Stimulated activated CD4-positive, alpha-beta T cell treated with anti-CD3 and anti-CD28 coated beads, Interleukin-15, amount 100 ng/mL, for 1 hour (primary cell): ENCODE results near the gene CD82.

ENCODE experiments used
- DNase-seq, 2 donors: peaks; one replicate each; pipeline ENCODE4 v3.0.0-alpha.2; 2020; ENCODE audit warnings: low read depth in 1 of 2, low spot score in 1 of 2

The CD82 gene

DNA sequence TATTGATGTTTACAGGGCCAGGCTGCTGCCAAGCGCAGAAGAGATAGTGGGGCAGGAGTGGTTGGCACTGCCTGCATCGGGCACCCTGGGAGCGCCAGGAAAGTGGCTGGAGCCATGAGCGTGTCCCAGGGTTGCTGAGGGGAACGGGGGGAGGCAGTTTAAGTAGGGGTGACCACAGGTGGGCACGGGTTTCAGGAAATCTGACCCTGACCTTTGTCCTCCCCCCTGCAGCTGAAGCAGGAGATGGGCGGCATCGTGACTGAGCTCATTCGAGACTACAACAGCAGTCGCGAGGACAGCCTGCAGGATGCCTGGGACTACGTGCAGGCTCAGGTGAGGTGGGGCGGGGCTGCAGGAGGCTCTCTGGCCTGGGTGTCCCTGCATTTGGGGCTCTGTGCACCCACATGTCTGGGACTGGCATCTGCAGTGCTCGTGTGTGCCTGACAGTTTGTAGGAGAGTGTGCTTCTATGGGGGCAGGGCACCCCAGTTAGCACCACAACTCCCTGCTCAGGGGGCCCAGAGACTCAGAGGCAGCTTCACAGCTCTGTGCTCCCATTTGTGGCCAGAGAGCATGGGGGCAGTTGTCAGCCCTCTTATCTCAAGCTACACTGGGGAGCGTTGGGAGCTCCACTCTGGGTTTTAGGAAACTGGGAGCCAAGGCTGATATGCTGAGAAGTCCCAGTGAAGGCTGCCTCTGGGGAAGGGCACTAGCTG lies 49.7 kb downstream of the CD82 start:
- no peak for DNase-seq

DNA sequence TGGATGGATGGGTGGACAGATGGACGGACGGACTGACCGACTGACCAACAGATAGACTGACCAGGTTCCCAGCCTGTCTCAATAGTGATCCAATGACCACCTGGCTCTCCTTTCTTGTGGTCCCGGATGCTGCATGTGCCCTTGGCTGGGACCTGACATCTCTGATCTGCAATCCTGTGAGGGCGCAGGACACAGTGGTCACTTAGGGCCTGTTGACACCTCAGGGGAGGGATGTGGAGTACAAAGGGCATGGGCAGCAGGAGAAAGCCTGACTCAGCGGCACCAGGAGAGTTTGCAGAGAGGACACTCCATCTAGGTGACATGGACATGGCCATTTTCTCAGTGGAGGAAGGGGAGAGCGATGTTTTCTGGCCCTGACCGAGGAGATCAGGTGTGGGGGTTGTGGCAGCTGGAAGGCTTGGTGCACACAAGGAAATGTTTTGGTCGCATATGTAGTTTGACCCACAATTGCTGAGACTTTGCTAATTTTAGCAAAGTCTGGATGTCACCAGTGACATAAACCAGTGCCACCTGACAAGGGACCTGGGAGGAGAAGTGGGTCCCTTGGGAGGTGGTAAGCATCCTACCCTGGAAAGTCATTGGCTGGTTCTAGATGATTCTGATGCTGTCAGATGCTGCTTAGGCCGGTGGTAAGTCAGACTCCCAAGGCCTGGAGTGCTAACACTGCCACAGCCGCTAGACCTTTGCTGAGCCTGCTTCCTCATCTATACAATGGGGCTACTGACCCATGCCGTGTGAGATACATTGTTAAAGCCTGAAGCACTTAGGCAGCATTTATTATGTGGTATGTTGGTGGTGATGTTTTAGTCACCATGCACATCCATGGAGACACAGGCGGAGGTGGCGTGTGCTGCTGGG lies 50.7 kb downstream of the CD82 start:
- DNase-seq = no peak

DNA sequence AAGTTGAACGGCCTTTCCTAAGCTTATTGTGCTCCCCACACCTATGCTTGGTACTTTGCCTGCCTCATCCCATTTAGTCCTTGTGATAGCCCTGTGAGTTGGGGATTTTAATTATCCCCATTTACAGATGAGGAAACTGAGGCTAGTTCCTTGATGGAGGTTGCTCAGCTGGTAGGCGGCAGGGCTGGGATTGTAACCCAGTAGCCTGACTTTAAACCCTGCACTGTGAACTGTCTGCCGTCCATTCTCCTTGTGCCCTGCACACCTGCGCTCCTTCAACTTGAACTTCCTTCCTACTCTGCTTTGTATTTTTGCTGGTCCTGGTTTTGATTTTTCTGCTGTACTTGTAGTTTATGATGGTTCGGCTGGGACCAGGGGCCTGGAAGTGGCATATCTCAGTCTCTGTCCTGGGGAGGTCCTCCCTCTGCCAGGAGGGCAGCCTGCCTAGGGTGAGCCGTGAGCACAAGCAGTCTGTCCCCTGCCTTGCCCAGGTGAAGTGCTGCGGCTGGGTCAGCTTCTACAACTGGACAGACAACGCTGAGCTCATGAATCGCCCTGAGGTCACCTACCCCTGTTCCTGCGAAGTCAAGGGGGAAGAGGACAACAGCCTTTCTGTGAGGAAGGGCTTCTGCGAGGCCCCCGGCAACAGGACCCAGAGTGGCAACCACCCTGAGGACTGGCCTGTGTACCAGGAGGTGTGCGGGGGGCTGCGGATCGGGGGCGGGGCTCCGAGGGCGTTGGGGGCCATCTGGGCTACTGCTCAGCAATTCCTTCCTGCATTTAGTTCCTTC lies 52.4 kb downstream of the CD82 start:
- DNase-seq = no peak

DNA sequence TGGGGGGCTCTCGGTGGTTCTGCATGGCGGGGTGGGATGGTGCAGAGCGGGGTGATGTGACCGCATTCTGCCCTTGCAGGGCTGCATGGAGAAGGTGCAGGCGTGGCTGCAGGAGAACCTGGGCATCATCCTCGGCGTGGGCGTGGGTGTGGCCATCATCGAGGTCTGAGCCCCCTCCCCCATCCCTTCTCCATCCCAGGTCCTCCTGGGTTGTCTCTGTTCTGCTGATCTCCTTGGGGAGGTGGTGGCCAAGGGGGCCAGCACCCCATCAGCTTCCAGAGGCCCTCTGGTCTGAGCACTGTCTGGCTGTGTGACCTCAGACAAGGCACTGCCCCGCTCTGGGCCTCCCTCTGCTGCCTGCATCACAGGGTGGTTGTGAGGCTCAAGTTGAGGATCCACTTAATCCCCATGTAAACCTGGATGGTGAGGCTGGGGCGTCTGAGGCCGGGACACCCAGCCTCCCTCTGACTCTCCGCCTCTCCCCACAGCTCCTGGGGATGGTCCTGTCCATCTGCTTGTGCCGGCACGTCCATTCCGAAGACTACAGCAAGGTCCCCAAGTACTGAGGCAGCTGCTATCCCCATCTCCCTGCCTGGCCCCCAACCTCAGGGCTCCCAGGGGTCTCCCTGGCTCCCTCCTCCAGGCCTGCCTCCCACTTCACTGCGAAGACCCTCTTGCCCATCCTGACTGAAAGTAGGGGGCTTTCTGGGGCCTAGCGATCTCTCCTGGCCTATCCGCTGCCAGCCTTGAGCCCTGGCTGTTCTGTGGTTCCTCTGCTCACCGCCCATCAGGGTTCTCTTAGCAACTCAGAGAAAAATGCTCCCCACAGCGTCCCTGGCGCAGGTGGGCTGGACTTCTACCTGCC lies 53.3 kb downstream of the CD82 start:
- no peak for DNase-seq

DNA sequence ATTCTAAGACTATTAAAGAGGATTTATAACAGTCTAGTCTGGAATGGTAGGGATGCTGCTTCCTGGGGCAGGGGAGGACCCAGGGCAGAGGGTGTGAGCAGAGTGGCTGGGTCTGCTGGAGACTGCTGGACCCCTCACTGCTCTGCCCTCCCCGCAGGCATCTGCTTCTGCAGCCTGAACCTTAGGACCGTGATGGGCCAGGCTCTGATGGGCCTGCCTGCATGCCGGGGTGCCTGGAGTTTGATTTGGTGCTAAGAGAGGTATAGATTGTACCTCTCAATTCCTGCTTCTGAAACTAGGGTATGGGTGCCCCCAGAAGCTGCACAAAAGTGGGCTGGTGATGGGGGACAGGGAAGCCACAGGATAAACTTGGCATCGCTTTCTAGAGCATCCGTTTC lies 54.9 kb downstream of the CD82 start:
- DNase-seq = no peak

DNA sequence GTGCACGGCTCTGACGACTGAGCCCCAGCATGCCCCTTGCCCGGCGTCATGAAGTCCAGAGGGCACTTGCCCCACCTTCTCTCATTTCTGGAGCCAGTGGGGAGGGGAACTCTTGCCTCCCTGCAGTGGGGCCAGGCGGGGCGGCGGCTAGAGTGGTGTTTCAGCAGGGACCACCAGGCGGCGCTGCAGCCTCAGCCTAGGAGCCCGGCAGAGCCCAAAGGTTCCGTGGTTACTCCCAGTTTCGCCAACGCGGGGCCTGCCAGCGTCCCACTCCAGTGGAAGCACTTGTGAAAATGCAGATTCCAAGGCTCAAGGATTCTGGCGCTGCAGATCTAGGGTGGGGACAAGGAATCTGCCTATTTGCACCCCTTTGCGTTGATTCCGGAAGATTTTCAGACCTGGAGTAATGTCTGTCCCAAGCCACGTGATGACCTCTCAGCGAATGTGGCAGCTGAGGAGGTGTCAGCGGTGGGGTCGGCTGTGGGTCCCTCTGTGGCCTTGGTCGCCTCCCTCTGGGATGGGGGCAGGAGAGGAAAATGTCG lies 55.7 kb downstream of the CD82 start:
- peak; percentile 41 to 45 for DNase-seq

DNA sequence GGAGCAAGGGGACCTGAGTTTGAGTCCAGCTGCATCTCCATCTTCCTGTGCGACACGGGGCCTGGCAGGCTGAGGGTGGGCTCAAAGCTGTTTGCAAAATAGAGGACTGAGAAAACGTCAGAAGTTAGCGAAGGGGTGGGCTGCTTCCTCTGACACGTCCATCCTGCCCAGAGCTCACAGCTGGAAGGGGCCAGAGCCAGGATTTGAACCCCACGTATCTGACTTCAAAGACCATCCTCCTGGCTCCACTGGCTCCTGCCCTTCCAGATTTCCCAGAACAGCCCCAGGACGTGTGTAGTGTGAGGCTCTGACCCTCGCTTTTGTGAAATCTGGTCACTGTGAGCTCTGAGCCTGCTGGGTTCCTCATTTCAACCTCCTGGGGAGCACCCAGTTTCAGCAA lies 56.3 kb downstream of the CD82 start:
- no peak for DNase-seq

DNA sequence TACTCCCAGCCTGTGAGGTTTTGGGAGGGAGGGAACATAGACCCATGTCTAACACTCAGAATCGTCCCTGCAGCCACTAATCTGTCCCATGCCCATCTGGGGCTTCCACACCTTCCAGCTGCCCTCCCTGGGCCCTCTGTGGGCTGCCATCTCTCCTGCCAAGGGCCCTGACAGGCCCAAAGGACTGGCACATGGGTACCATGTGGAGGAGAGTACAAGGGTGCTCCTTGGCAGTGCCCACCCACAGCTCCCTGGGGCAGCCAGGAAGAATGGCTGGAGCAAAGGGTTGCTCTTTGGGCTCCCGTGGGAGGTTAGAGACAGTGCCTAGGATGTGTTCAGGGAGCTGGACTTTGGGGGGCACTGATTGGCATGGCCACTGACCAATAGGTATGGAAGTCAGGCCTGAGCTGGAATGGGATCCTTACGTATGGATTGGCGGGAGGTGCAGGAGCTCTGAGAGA lies 56.8 kb downstream of the CD82 start:
- DNase-seq = no peak

DNA sequence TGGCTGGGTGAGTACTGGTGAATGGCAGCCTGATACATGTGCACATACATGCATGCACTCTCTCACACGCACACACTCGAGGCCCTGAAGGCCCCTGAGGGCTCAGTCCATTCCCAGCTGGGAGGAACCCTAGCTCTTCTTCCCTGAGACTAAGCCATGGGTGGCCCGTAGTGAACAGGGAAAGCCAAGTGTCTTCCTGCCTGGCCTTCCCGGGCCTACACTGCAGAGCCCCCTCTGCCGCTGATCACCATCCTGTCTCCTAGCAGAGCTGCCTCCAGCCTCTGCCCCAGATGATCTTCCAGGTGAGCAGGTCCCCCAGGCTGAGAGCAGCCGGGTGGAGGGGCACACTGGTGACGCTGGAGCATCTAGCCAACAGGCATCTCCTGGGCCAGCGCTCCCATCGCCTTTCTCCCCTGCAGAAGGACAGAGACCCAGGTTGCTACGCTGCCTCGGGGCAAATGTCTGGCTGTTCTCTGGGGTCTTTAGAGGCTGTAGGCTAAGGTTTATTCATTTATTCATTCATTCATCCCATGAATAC lies 57.3 kb downstream of the CD82 start:
- no peak for DNase-seq

DNA sequence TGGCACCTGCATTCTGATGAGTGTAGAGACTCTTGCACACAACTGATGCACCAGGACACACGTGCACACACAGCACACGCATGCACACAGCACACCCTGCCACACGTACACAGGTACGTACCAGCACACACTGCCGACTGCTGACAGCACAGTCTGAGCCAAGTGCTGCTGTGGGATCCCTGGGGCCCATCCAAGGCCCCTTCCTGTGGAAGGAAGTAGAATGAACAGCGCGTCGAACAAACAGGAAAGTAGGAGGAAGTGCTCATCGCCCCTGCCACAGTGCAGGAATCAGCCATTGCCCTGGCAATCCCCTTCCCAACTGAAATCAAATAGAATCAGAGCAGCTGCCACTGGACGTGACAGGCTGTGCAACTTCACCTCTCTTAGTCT lies 57.9 kb downstream of the CD82 start:
- no peak for DNase-seq

DNA sequence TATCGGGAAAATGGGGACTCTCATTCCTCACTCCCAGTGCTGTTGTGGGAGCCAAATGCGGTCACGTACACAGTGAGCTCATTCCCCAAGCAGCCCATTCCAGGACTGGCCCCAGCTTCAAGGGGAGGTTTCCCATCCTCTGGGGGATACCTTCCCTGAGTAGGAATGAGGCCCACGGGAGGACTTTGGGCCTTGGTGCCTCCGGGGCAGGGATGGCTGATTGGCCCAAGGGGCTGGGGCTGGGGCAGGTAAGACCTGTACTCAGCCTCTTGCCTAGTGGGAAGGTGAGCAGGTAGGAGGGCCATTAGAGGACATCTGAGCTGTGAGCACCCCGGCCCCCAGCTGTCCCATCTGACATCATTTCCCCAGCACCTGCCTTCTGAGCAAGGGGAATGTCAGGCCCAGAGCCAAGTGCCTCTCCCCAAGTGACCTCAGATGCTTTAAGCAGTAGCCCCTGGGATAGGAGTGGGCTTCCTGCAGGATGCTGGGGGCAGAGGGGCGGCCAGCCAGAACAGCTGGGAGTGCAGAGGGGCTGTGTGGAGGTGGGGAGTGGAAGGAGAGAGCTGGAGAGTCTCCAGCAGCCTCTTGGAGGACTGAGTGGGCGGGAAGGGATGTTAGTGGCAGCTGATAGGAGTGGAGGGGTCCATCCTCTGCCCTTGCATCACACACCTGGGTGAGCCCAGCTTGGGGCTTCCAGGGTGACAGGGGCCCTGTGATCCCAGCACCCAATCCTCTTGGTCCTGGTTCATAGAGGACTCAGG lies 58.4 kb downstream of the CD82 start:
- DNase-seq = no peak

DNA sequence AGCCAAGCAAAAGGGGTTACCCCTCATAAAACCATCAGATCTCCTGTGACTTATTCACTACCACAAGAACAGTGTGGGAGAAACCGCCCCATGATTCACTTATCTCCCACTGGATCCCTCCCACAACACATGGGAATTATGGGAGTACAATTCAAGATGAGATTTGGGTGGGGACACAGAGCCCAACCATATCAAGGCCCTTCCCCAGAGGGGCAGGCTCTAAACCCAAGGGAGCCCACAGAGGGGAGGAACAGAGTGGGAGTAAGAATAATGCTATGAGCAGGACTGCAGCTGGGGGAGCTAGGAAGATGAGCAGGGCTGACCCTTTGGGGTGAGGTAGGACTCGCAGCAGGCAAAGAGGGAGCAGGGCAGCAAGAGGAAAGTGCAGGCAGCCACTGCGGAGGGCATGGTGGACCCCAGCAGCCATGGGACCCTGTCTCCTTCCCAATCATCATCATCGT lies 59.3 kb downstream of the CD82 start:
- no peak for DNase-seq

DNA sequence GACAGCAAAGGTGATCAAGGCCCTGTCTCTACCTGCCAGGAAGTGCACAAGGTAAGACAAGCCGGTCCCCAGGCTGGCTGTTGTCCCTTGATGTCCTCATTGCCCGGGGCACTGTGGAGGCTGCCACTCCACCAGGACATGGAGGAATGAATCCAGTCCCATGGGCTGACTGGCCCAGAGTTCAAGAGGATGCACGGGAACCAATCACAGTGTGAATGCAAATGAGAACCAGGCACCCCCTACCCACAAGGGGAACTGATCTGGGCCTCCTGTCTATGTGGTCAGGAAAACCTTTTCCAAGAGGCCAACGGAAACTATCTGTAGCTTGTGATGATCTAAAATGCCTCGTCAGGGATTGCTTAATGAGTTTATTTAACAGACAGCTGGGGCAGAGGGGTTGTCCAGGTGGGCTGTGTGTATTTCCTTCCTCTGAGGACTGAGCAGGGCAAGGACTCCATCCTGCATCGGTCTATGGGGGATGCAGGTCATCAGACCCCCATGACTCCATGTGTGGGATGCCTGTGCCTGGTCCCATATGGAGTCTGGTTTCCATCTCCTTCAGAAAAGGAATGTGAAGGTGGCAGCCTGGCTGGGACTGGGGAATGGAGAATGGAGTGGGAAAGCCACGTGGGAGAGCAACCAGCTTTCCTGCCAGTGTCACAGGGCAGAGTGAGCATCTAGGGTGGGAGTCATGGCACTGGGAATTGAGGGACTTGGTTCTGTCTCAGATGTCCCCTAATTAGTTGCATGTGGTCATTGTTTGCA lies 60.5 kb downstream of the CD82 start:
- no peak for DNase-seq

DNA sequence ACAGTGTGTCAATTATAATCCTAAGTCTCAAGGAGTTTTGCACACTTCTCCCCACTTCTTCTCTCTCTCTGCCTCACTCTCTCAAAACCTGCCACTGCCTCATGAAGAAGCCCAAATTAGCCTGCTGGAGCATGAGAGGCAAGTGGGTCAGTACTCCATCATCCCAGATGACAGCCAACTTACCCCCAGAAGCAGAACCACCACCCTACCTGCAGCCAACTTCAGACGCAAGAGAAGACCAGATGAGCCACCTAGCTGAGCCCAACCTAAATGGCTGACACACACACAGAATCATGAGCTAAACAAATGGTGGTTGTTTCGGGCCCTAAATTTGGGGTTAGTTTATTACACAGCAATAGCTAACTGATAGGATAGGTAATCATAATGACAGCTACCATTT lies 61.2 kb downstream of the CD82 start:
- no peak for DNase-seq

DNA sequence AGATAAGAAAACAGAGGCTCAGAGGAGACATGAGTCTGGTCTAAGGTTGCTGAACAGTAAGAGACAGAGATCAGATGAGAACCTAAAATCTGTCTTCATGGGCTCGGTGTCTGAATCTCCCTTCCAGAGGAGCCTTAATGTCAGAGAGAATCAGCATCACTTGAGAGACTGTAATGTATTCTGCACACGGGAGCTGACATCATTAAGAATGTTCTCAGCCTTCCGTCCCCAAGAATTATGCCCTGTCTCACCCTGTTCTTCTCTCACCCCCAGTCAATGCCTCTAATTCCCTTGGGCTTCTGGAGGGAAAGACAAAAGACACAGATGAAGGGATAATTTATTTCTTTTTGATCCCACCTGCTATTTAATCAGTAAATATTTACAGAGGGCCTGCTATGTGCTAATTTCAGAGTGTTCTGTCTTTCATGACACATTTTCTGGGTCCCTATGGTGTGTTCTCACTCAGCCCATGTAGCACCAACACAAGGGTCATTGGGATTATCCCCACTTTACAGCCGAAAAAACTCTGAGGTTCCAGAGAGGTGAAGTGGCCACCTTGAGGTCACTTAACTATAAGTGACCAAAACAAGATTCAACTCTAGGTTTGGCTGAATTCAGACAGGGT lies 61.8 kb downstream of the CD82 start:
- no peak for DNase-seq

DNA sequence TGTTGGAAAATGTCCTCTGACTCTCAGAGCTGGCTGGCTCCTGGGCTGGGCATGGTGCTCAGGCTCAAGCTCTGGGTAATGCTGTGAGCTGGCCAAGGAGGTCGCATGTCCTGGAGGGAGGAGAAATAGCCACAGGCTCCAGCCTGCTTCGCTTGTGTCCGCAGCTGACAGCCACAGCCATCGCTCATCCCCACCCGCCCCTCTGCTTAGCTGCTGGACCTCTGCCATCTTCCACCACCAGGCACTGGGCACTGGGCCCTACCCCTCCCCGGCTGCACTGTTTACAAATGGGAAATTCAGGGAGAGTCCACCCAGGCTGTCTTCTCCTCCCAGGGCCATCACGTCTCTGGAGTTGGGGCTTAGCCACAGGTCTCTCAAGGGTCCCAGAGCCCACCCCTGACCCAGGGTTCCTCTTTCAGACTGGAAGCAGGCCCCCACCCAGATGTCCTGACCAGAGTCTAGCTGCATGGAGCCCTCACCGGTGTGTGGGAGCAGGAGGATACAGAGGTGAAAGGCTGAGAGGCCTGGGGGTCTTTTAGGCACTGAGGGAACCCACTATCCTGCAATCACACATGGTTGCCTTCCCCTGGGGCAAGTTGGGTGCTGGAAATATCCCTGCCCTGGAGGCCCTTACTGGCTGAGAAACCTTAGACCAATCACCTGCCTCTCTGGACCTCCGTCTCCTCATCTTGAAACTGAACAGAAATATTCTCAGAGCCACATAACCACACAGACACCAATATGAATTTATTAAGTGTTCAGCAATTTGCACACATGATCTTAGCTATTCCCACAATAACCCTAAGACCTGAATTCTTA lies 62.7 kb downstream of the CD82 start:
- DNase-seq = no peak
